ENCODE measurements around the gene TPST1. TPM values are rescaled to one million over a fixed set of nuclear protein-coding genes. Genes with fewer than 3 reads are reported as not detected.

The TPST1 gene
- polyA plus RNA-seq, 1 donor (not counting 4 experiments of a cell fraction or from before 2014, with no cell fraction given): 48.5 TPM

GRCh38 chr7:66188645-66189044, 16.5 kb upstream of the TPST1 start:
- no peak for DNase-seq (ENCODE audit: low read depth, low spot score)
- dilution Hi-C loops (cut with MboI; ENCODE audit: extremely low pct_ligation_motif_present, low sequenced_read_pairs): no loop called here
- TF ChIP-seq EZH2 (IDR thresholded peaks at IDR 0.05; ENCODE audit: low read length) (no peak), CTCF (optimal IDR thresholded peaks at IDR 0.05 in 1 of 3, IDR thresholded peaks at IDR 0.05 in 1 of 3, conservative IDR thresholded peaks at IDR 0.05 in 1 of 3; ENCODE audit: extremely low read depth in 1 of 3, insufficient read depth in 2 of 3, low read length in 3 of 3) (no peak)
- Histone ChIP-seq H2AFZ (ENCODE audit: control insufficient read depth, low read length) (no peak overlapping the region), H3K4me2 (ENCODE audit: control insufficient read depth, extremely low read depth, insufficient read depth, low read depth, low read length) (no peak overlapping the region), H3K9me1 (ENCODE audit: control insufficient read depth, extremely low read depth, insufficient read depth, low read length) (no peaks in the 10 kb centered on the region), H3K79me2 (ENCODE audit: control insufficient read depth, insufficient read depth, low read length) (no peaks in the 10 kb centered on the region), H3K9me3 (ENCODE audit: control insufficient read depth, low read depth, low read length) (no peaks in the 10 kb centered on the region), H3K27me3 (ENCODE audit: control insufficient read depth, extremely low read depth, insufficient read depth, low read length) (no peaks in the 10 kb centered on the region), H3K4me1 (ENCODE audit: control insufficient read depth, extremely low read depth, insufficient read depth, low read length) (no peaks in the 10 kb centered on the region), H3K4me3 (ENCODE audit: control insufficient read depth in 2 of 3, extremely low read depth in 1 of 3, insufficient read depth in 2 of 3, low read depth in 1 of 3, low read length in 3 of 3) (no peak overlapping the region), H3K9ac (ENCODE audit: control insufficient read depth, extremely low read depth, insufficient read depth, low read length) (no peak overlapping the region), H3K27ac (ENCODE audit: control insufficient read depth, insufficient read depth, low read length) (no peak overlapping the region), H3K36me3 (ENCODE audit: control insufficient read depth in 2 of 2, extremely low read depth in 1 of 2, insufficient read depth in 2 of 2, low read length in 2 of 2) (no peaks in the 10 kb centered on the region), H4K20me1 (ENCODE audit: control insufficient read depth, extremely low read depth, insufficient read depth, low read length) (no peaks in the 10 kb centered on the region)
- FAIRE-seq: no peak

GRCh38 chr7:66189695-66190503, 15.2 kb upstream of the TPST1 start:
- no peaks in the 10 kb centered on the region for H3K79me2 ChIP-seq (ENCODE audit: control insufficient read depth, insufficient read depth, low read length)
- no peaks in the 10 kb centered on the region for H3K9me1 ChIP-seq (ENCODE audit: control insufficient read depth, extremely low read depth, insufficient read depth, low read length)
- FAIRE-seq: no peak
- no peaks in the 10 kb centered on the region for H3K36me3 ChIP-seq (ENCODE audit: control insufficient read depth in 2 of 2, extremely low read depth in 1 of 2, insufficient read depth in 2 of 2, low read length in 2 of 2)
- no peak for DNase-seq (ENCODE audit: low read depth, low spot score)
- no peaks in the 10 kb centered on the region for H3K4me1 ChIP-seq (ENCODE audit: control insufficient read depth, extremely low read depth, insufficient read depth, low read length)
- no peak overlapping the region for H3K4me3 ChIP-seq (ENCODE audit: control insufficient read depth in 2 of 3, extremely low read depth in 1 of 3, insufficient read depth in 2 of 3, low read depth in 1 of 3, low read length in 3 of 3)
- TF ChIP-seq EZH2 (IDR thresholded peaks at IDR 0.05; ENCODE audit: low read length): no peak
- TF ChIP-seq CTCF (optimal IDR thresholded peaks at IDR 0.05 in 1 of 3, IDR thresholded peaks at IDR 0.05 in 1 of 3, conservative IDR thresholded peaks at IDR 0.05 in 1 of 3; ENCODE audit: extremely low read depth in 1 of 3, insufficient read depth in 2 of 3, low read length in 3 of 3): no peak
- H4K20me1 ChIP-seq (ENCODE audit: control insufficient read depth, extremely low read depth, insufficient read depth, low read length): no peaks in the 10 kb centered on the region
- dilution Hi-C loops (cut with MboI; ENCODE audit: extremely low pct_ligation_motif_present, low sequenced_read_pairs): no loop called here
- H3K9me3 ChIP-seq (ENCODE audit: control insufficient read depth, low read depth, low read length): no peaks in the 10 kb centered on the region
- H3K9ac ChIP-seq (ENCODE audit: control insufficient read depth, extremely low read depth, insufficient read depth, low read length): no peak overlapping the region
- no peaks in the 10 kb centered on the region for H3K27me3 ChIP-seq (ENCODE audit: control insufficient read depth, extremely low read depth, insufficient read depth, low read length)
- no peak overlapping the region for H2AFZ ChIP-seq (ENCODE audit: control insufficient read depth, low read length)
- no peak overlapping the region for H3K4me2 ChIP-seq (ENCODE audit: control insufficient read depth, extremely low read depth, insufficient read depth, low read depth, low read length)
- H3K27ac ChIP-seq (ENCODE audit: control insufficient read depth, insufficient read depth, low read length): no peak overlapping the region

All from keratinocyte (primary cell).